Parathyroid adenoma (tissue), 2 donors: ENCODE measurements around the gene USP11.
"Not testable (repeated sequence)": the region's sequence is repeated elsewhere in the genome, so short reads cannot be mapped to it uniquely, and the experiment has no call there.

Source experiments
- H2AFZ ChIP-seq: fragments of 300-600 bp; sonication (generic); one replicate; pipeline ENCODE4 v1.7.0; 2017; ENCODE audit warnings: antibody characterized with exemption, mild to moderate bottlenecking
- H3K27ac ChIP-seq: fragments of 300-600 bp; sonication (generic); one replicate; pipeline ENCODE4 v1.7.0; 2017
- H3K27me3 ChIP-seq: fragments of 300-600 bp; sonication (generic); one replicate; pipeline ENCODE4 v1.7.0; 2017; ENCODE audit warnings: low read length; ENCODE audit not compliant: control insufficient read depth, insufficient read depth
- H3K36me3 ChIP-seq: fragments of 300-600 bp; sonication (generic); one replicate; pipeline ENCODE4 v1.7.0; 2017; ENCODE audit warnings: low read length; ENCODE audit not compliant: control insufficient read depth, insufficient read depth
- H3K4me1 ChIP-seq: fragments of 300-600 bp; sonication (generic); one replicate; pipeline ENCODE4 v1.7.0; 2017; ENCODE audit warnings: control low read depth
- H3K4me2 ChIP-seq: fragments of 300-600 bp; sonication (generic); one replicate; pipeline ENCODE4 v1.7.0; 2017; ENCODE audit warnings: low read length
- H3K4me3 ChIP-seq: fragments of 300-600 bp; sonication (generic); one replicate; pipeline ENCODE4 v1.7.0; 2017; ENCODE audit warnings: low read depth, low read length
- H3K79me2 ChIP-seq: fragments of 300-600 bp; sonication (generic); one replicate; pipeline ENCODE4 v1.7.0; 2017; ENCODE audit warnings: control low read depth
- H3K9ac ChIP-seq: fragments of 300-600 bp; sonication (generic); one replicate; pipeline ENCODE4 v1.7.0; 2017; ENCODE audit warnings: mild to moderate bottlenecking
- H3K9me3 ChIP-seq: fragments of 300-600 bp; sonication (generic); one replicate; pipeline ENCODE4 v1.7.0; 2017; ENCODE audit warnings: low read length; ENCODE audit not compliant: control insufficient read depth
- CTCF ChIP-seq: fragments of 300-600 bp; sonication (generic); IDR thresholded peaks from one replicate; pipeline ENCODE4 v1.7.0; 2017; ENCODE audit warnings: antibody characterized with exemption, mild to moderate bottlenecking
- donor health status: primary hyperparathyroidism.

USP11 gene

GRCh38 chrX:47248576-47248975 is 15.8 kb downstream of the USP11 start:
- H3K27ac ChIP-seq = no peak overlapping the region
- no peaks in the 10 kb centered on the region for H3K4me1 ChIP-seq
- H3K9ac ChIP-seq = no peak overlapping the region
- H2AFZ ChIP-seq = no peak overlapping the region
- no peak overlapping the region for H3K4me3 ChIP-seq
- no peak overlapping the region for H3K4me2 ChIP-seq
- H3K36me3 ChIP-seq = no peaks in the 10 kb centered on the region
- H3K9me3 ChIP-seq = no peaks in the 10 kb centered on the region
- no peaks in the 10 kb centered on the region for H3K79me2 ChIP-seq
- TF ChIP-seq CTCF = no peak
- no peaks in the 10 kb centered on the region for H3K27me3 ChIP-seq

GRCh38 chrX:47250017-47250347 is 17.2 kb downstream of the USP11 start:
- no peaks in the 10 kb centered on the region for H3K4me1 ChIP-seq
- no peak for TF ChIP-seq CTCF
- no peaks in the 10 kb centered on the region for H3K9me3 ChIP-seq
- no peak overlapping the region for H2AFZ ChIP-seq
- no peaks in the 10 kb centered on the region for H3K79me2 ChIP-seq
- no peaks in the 10 kb centered on the region for H3K36me3 ChIP-seq
- H3K4me3 ChIP-seq = no peak overlapping the region
- no peaks in the 10 kb centered on the region for H3K27me3 ChIP-seq
- no peak overlapping the region for H3K9ac ChIP-seq
- no peak overlapping the region for H3K27ac ChIP-seq
- H3K4me2 ChIP-seq = no peak overlapping the region

- not testable (repeated sequence) for H3K9ac ChIP-seq, H3K9me3 ChIP-seq, H3K27me3 ChIP-seq, H3K79me2 ChIP-seq, H3K4me3 ChIP-seq, H3K27ac ChIP-seq, H2AFZ ChIP-seq, H3K4me1 ChIP-seq, H3K4me2 ChIP-seq, H3K36me3 ChIP-seq
Measured at GRCh38 chrX:47257620-47258019, 24.8 kb downstream of the USP11 start.

- Histone ChIP-seq H3K27me3 (no peaks in the 10 kb centered on the region), H3K27ac (no peak overlapping the region), H3K4me2 (no peak overlapping the region), H3K4me3 (no peak overlapping the region), H3K9ac (no peak overlapping the region), H3K36me3 (no peaks in the 10 kb centered on the region), H3K4me1 (no peaks in the 10 kb centered on the region), H3K9me3 (no peaks in the 10 kb centered on the region), H2AFZ (no peak overlapping the region), H3K79me2 (no peaks in the 10 kb centered on the region)
- no peak for TF ChIP-seq CTCF
Measured at GRCh38 chrX:47264483-47265173, 31.8 kb downstream of the USP11 start.

- no peaks in the 10 kb centered on the region for H3K9me3 ChIP-seq
- TF ChIP-seq CTCF = no peak
- H3K27ac ChIP-seq = no peak overlapping the region
- H3K79me2 ChIP-seq = no peaks in the 10 kb centered on the region
- H3K27me3 ChIP-seq = no peaks in the 10 kb centered on the region
- no peak overlapping the region for H3K4me2 ChIP-seq
- no peaks in the 10 kb centered on the region for H3K4me1 ChIP-seq
- no peaks in the 10 kb centered on the region for H3K36me3 ChIP-seq
- no peak overlapping the region for H3K9ac ChIP-seq
- H2AFZ ChIP-seq = no peak overlapping the region
- H3K4me3 ChIP-seq = no peak overlapping the region
Measured at GRCh38 chrX:47266643-47267042, 33.8 kb downstream of the USP11 start.
